ENCODE results near the gene NTM.
"Not testable (repeated sequence)": the region's sequence is repeated elsewhere in the genome, so short reads cannot be mapped to it uniquely, and the experiment has no call there.

Gene NTM

DNA sequence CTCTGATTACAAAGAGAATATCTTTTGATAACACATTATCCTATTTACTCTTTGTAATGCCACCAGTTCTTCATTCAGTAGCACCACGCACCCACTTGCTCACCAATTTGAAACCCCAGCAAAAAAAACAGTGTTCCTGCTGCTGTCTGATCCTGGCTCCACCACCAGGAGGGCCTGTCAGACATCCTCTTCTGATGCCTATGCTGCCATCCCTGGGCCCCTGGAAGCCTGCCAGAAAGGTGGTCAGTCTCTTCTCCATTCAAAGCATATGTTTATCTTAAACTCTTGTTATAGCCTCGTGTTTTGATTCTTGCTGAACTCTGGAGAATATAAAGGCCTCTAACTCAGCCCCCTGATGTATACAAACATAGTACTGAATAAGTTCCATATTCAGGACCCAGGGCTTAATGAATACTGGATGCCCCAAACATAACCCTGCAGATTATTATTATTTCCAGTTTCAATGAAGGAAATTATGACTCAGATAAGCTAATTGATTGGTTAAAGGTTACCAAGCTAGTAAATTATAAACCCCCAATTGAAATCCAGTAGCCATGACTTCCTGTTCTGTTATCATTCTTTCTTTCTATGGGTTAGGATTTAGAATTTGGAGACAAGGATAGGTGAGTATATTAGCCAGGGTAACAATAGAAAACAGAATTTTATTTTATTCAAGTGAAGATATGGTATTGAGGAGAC is 116.7 kb downstream of the NTM start:
- Histone ChIP-seq H3K9me3 (ENCODE audit: control insufficient read depth in 1 of 2, low read length in 2 of 2) (no peaks in the 10 kb centered on the region), H3K27ac (ENCODE audit: low read depth, low read length) (peak overlapping the region; percentile 80), H3K27me3 (ENCODE audit: control insufficient read depth in 1 of 2, insufficient read depth in 2 of 2, low read length in 2 of 2) (no peaks in the 10 kb centered on the region), H3K36me3 (ENCODE audit: control insufficient read depth in 1 of 2, insufficient read depth in 2 of 2, low read length in 2 of 2) (no peaks in the 10 kb centered on the region), H3K9ac (ENCODE audit: low read depth in 1 of 2, low read length in 2 of 2) (peak overlapping the region in 1 of 2 donors; percentile 49), H3K4me1 (ENCODE audit: control insufficient read depth in 1 of 2, insufficient read depth in 2 of 2, low read length in 2 of 2) (peaks cover 27 to 51% of the 10 kb centered on the region in 2 donors), H3K4me3 (ENCODE audit: low read depth in 1 of 2, low read length in 2 of 2) (peak overlapping the region in 1 of 2 donors; percentile 42)

DNA sequence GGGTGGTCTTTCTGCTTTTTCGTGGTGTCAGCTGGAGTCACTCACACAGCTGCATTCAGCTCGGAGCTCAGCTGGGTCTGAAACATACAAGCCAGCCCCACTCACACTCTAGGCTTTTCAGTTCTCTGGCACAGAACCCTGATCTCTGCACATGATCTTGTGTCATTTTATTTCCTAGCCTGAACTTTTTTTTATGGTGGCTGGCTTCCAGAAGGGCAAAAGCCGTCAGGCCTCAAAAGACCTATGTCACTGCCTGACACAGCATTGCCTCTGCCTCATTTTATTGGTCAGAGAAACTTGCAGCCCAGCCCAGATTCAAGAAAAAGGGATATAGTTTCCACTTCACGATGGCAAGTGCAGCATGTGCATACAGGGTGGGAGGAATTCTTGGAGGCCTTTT is 117.8 kb downstream of the NTM start:
- no peaks in the 10 kb centered on the region for H3K9me3 ChIP-seq (ENCODE audit: control insufficient read depth in 1 of 2, low read length in 2 of 2)
- H3K4me3 ChIP-seq (ENCODE audit: low read depth in 1 of 2, low read length in 2 of 2) = peak overlapping the region in 1 of 2 donors; percentile 42
- peak overlapping the region; percentile 80 for H3K27ac ChIP-seq (ENCODE audit: low read depth, low read length)
- peaks cover 27 to 41% of the 10 kb centered on the region in 2 donors for H3K4me1 ChIP-seq (ENCODE audit: control insufficient read depth in 1 of 2, insufficient read depth in 2 of 2, low read length in 2 of 2)
- peak overlapping the region in 1 of 2 donors; percentile 49 for H3K9ac ChIP-seq (ENCODE audit: low read depth in 1 of 2, low read length in 2 of 2)
- no peaks in the 10 kb centered on the region for H3K27me3 ChIP-seq (ENCODE audit: control insufficient read depth in 1 of 2, insufficient read depth in 2 of 2, low read length in 2 of 2)
- H3K36me3 ChIP-seq (ENCODE audit: control insufficient read depth in 1 of 2, insufficient read depth in 2 of 2, low read length in 2 of 2) = no peaks in the 10 kb centered on the region

- no peaks in the 10 kb centered on the region for H3K9me3 ChIP-seq (ENCODE audit: control insufficient read depth in 1 of 2, low read length in 2 of 2)
- H3K4me3 ChIP-seq (ENCODE audit: low read depth in 1 of 2, low read length in 2 of 2) = no peak overlapping the region
- H3K4me1 ChIP-seq (ENCODE audit: control insufficient read depth in 1 of 2, insufficient read depth in 2 of 2, low read length in 2 of 2) = peaks cover 24 to 31% of the 10 kb centered on the region in 2 donors
- H3K27ac ChIP-seq (ENCODE audit: low read depth, low read length) = no peak overlapping the region
- no peaks in the 10 kb centered on the region for H3K36me3 ChIP-seq (ENCODE audit: control insufficient read depth in 1 of 2, insufficient read depth in 2 of 2, low read length in 2 of 2)
- no peaks in the 10 kb centered on the region for H3K27me3 ChIP-seq (ENCODE audit: control insufficient read depth in 1 of 2, insufficient read depth in 2 of 2, low read length in 2 of 2)
- no peak overlapping the region for H3K9ac ChIP-seq (ENCODE audit: low read depth in 1 of 2, low read length in 2 of 2)
These were observed 121.1 kb downstream of the NTM start for GRCh38 chr11:131491503-131491902.

- no peak overlapping the region for H3K27ac ChIP-seq (ENCODE audit: low read depth, low read length)
These were observed 125.0 kb downstream of the NTM start for GRCh38 chr11:131495423-131495822.

DNA sequence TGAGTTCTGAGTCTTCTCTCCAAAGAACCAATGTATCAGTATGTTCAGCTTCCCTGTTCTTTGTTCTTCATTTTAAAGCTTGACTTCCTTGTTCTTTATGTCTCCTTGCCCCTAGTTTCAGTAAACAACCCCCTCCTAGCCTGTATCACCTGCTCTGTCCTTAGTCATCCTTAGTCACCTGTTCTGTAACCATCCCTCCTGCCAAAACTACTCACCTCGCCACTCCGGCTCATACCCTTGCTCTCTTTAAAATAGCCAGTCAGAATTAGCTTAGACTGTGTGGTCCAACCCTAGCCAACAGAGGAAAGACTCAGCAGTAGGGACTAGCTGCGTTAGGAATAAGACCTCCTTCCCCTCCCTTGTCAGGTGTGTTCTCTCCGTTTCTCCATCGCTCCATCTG is 127.3 kb downstream of the NTM start:
- not testable (repeated sequence) for H3K4me1 ChIP-seq (ENCODE audit: control insufficient read depth in 1 of 2, insufficient read depth in 2 of 2, low read length in 2 of 2); H3K9ac ChIP-seq (ENCODE audit: low read depth in 1 of 2, low read length in 2 of 2); H3K27ac ChIP-seq (ENCODE audit: low read depth, low read length); H3K4me3 ChIP-seq (ENCODE audit: low read depth in 1 of 2, low read length in 2 of 2); H3K9me3 ChIP-seq (ENCODE audit: control insufficient read depth in 1 of 2, low read length in 2 of 2); H3K27me3 ChIP-seq (ENCODE audit: control insufficient read depth in 1 of 2, insufficient read depth in 2 of 2, low read length in 2 of 2); H3K36me3 ChIP-seq (ENCODE audit: control insufficient read depth in 1 of 2, insufficient read depth in 2 of 2, low read length in 2 of 2)

More at GRCh38 chr11:131495423-131495822, 125.0 kb downstream of the NTM start:
- Histone ChIP-seq H3K9me3 (ENCODE audit: control insufficient read depth in 1 of 2, low read length in 2 of 2) (no peaks in the 10 kb centered on the region), H3K36me3 (ENCODE audit: control insufficient read depth in 1 of 2, insufficient read depth in 2 of 2, low read length in 2 of 2) (no peaks in the 10 kb centered on the region), H3K4me1 (ENCODE audit: control insufficient read depth in 1 of 2, insufficient read depth in 2 of 2, low read length in 2 of 2) (peaks cover 6 to 8% of the 10 kb centered on the region in 2 donors), H3K9ac (ENCODE audit: low read depth in 1 of 2, low read length in 2 of 2) (no peak overlapping the region), H3K27me3 (ENCODE audit: control insufficient read depth in 1 of 2, insufficient read depth in 2 of 2, low read length in 2 of 2) (no peaks in the 10 kb centered on the region), H3K4me3 (ENCODE audit: low read depth in 1 of 2, low read length in 2 of 2) (no peak overlapping the region)

DNA sequence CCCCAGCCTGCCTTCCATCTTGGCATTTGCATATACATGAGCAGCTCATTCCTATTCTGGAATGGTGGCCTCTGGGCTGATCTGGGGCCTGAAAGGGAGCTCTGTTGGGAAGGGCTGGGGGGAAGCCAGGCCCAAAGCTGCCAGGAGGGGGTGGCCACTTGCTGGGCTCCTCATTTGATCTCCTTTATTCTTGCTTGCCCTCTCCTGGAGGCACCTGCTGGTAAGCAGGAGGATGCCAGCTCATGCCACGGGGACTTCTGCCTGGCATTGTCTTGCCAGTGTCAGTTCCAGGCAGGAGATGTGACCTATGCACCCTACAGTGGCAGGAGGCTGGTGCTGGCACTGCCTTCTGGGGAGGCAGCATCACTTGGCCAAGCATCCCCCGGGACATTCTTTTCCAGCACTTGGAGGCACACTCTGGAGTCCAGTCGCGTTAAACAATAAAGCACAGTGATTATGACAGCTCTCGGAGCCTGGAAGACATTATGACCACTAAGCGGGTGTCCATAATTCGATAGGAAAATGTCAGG is 128.3 kb downstream of the NTM start:
- Histone ChIP-seq H3K4me3 (ENCODE audit: low read depth in 1 of 2, low read length in 2 of 2) (no peak overlapping the region), H3K36me3 (ENCODE audit: control insufficient read depth in 1 of 2, insufficient read depth in 2 of 2, low read length in 2 of 2) (no peaks in the 10 kb centered on the region), H3K27ac (ENCODE audit: low read depth, low read length) (no peak overlapping the region), H3K27me3 (ENCODE audit: control insufficient read depth in 1 of 2, insufficient read depth in 2 of 2, low read length in 2 of 2) (no peaks in the 10 kb centered on the region), H3K4me1 (ENCODE audit: control insufficient read depth in 1 of 2, insufficient read depth in 2 of 2, low read length in 2 of 2) (peaks cover 6 to 8% of the 10 kb centered on the region in 2 donors), H3K9me3 (ENCODE audit: control insufficient read depth in 1 of 2, low read length in 2 of 2) (no peaks in the 10 kb centered on the region), H3K9ac (ENCODE audit: low read depth in 1 of 2, low read length in 2 of 2) (no peak overlapping the region)

DNA sequence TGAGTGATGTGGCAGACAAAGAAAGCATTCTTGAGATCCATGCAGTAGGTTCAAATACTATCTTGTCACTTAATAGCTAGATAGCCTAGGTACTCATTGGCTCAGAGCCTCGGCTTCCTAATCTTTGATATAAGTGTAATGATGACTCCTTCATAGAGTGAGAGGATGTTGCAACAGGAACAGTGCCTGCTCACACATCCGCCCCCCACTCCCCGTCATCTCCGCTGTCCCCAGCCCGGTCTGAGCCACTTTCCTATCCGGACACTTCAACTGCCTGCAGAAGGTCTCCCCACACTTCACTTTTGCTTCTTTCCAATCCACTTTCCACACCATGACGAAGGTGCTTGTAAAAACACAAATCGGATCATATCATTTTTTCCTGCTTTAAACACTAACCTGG is 128.8 kb downstream of the NTM start:
- Histone ChIP-seq H3K4me3 (ENCODE audit: low read depth in 1 of 2, low read length in 2 of 2) (no peak overlapping the region), H3K27ac (ENCODE audit: low read depth, low read length) (no peak overlapping the region), H3K27me3 (ENCODE audit: control insufficient read depth in 1 of 2, insufficient read depth in 2 of 2, low read length in 2 of 2) (no peaks in the 10 kb centered on the region), H3K4me1 (ENCODE audit: control insufficient read depth in 1 of 2, insufficient read depth in 2 of 2, low read length in 2 of 2) (peaks cover 6 to 8% of the 10 kb centered on the region in 2 donors), H3K9ac (ENCODE audit: low read depth in 1 of 2, low read length in 2 of 2) (no peak overlapping the region), H3K9me3 (ENCODE audit: control insufficient read depth in 1 of 2, low read length in 2 of 2) (no peaks in the 10 kb centered on the region), H3K36me3 (ENCODE audit: control insufficient read depth in 1 of 2, insufficient read depth in 2 of 2, low read length in 2 of 2) (no peaks in the 10 kb centered on the region)

DNA sequence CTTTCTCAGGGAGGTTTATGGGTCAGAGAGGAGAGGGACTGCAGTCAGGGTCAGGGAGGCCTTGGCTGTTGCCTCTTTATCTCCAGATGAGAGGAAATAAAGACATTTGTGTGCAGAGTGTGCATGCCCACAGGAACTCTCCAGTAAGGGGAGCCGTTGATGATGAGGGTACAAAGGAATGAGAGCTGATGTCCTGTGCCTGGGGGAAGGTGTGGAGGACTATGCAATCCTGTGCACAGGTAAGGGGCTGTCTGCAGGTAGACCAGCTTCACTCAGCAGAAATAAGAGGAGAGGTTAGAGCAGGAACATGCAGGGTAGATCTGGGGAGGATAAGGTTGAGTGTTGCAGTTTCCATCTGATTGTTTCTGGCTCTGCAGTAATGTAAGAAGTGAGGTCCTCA is 132.6 kb downstream of the NTM start:
- no peaks in the 10 kb centered on the region for H3K9me3 ChIP-seq (ENCODE audit: control insufficient read depth in 1 of 2, low read length in 2 of 2)
- H3K27ac ChIP-seq (ENCODE audit: low read depth, low read length) = no peak overlapping the region
- no peak overlapping the region for H3K9ac ChIP-seq (ENCODE audit: low read depth in 1 of 2, low read length in 2 of 2)
- H3K4me1 ChIP-seq (ENCODE audit: control insufficient read depth in 1 of 2, insufficient read depth in 2 of 2, low read length in 2 of 2) = no peaks in the 10 kb centered on the region
- H3K36me3 ChIP-seq (ENCODE audit: control insufficient read depth in 1 of 2, insufficient read depth in 2 of 2, low read length in 2 of 2) = no peaks in the 10 kb centered on the region
- H3K4me3 ChIP-seq (ENCODE audit: low read depth in 1 of 2, low read length in 2 of 2) = no peak overlapping the region
- peaks cover 0 to 3% of the 10 kb centered on the region in 2 donors for H3K27me3 ChIP-seq (ENCODE audit: control insufficient read depth in 1 of 2, insufficient read depth in 2 of 2, low read length in 2 of 2)

DNA sequence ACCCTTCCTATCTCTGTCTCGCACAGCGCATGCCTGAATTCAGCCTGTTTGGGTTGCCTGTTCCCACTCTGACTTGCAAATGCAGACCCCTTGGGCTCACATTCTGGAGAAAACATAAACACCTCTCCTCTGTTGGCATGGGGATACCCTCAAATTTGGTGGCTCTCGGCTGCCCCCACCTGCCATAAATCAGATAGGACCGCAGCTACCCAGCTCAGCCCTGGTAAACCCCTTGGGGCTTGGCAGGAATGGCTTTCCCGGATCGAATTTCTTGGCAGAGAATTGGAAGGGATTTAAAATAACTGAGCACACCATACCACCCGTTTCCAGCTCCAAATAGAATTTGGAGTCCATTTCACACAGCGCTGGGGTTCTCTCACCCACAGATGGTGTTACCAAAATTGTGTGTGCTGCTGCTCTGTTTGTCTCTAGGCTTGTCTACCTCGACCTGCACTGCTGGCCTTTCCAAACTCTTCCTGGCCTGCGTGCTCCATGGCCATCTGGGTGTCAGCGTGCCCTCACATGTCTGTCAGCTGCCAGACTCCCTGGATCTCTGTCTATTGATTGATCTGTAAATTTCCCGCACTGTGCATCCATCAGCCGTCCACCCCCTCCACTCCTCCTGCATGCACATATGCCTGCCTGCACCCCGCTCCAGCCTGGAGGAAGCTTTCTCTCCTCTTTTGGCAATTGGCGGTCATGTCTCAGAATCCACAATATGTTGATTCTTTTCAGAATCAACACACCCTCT is 134.0 kb downstream of the NTM start:
- Histone ChIP-seq H3K36me3 (ENCODE audit: control insufficient read depth in 1 of 2, insufficient read depth in 2 of 2, low read length in 2 of 2) (no peaks in the 10 kb centered on the region), H3K27ac (ENCODE audit: low read depth, low read length) (no peak overlapping the region), H3K9ac (ENCODE audit: low read depth in 1 of 2, low read length in 2 of 2) (no peak overlapping the region)

GRCh38 chr11:131506348-131506747 is 135.9 kb downstream of the NTM start:
- H3K27ac ChIP-seq (ENCODE audit: low read depth, low read length) = no peak overlapping the region
- peaks cover 0 to 3% of the 10 kb centered on the region in 2 donors for H3K27me3 ChIP-seq (ENCODE audit: control insufficient read depth in 1 of 2, insufficient read depth in 2 of 2, low read length in 2 of 2)
- H3K36me3 ChIP-seq (ENCODE audit: control insufficient read depth in 1 of 2, insufficient read depth in 2 of 2, low read length in 2 of 2) = no peaks in the 10 kb centered on the region
- no peak overlapping the region for H3K9ac ChIP-seq (ENCODE audit: low read depth in 1 of 2, low read length in 2 of 2)
- no peak overlapping the region for H3K4me3 ChIP-seq (ENCODE audit: low read depth in 1 of 2, low read length in 2 of 2)
- H3K4me1 ChIP-seq (ENCODE audit: control insufficient read depth in 1 of 2, insufficient read depth in 2 of 2, low read length in 2 of 2) = peaks cover 0 to 1% of the 10 kb centered on the region in 2 donors
- no peaks in the 10 kb centered on the region for H3K9me3 ChIP-seq (ENCODE audit: control insufficient read depth in 1 of 2, low read length in 2 of 2)

More for the DNA sequence above, 134.0 kb downstream of the NTM start:
- H3K4me1 ChIP-seq (ENCODE audit: control insufficient read depth in 1 of 2, insufficient read depth in 2 of 2, low read length in 2 of 2) = no peaks in the 10 kb centered on the region
- H3K9me3 ChIP-seq (ENCODE audit: control insufficient read depth in 1 of 2, low read length in 2 of 2) = no peaks in the 10 kb centered on the region
- peaks cover 0 to 3% of the 10 kb centered on the region in 2 donors for H3K27me3 ChIP-seq (ENCODE audit: control insufficient read depth in 1 of 2, insufficient read depth in 2 of 2, low read length in 2 of 2)
- no peak overlapping the region for H3K4me3 ChIP-seq (ENCODE audit: low read depth in 1 of 2, low read length in 2 of 2)
